C4-2B (cell line): ENCODE results near the gene RTN4.
"Not testable (repeated sequence)": the region's sequence is repeated elsewhere in the genome, so short reads cannot be mapped to it uniquely, and the experiment has no call there.

ENCODE experiments used
- H3K27ac ChIP-seq: fragments of 450-650 bp; 2 replicates; pipeline ENCODE4 v1.5.1; 2017
- CTCF ChIP-seq: fragments of 450-650 bp; conservative IDR thresholded peaks from 2 replicates; pipeline ENCODE4 v1.5.1; 2017; ENCODE audit warnings: mild to moderate bottlenecking
- ZFX ChIP-seq: fragments of 450-650 bp; IDR thresholded peaks from 2 replicates; pipeline ENCODE4 v1.6.1; 2017

The RTN4 gene

GRCh38 chr2:55063226-55063625, 13.0 kb upstream of the RTN4 start:
- no peak overlapping the region for H3K27ac ChIP-seq
- TF ChIP-seq ZFX (no peak), CTCF (no peak)

DNA sequence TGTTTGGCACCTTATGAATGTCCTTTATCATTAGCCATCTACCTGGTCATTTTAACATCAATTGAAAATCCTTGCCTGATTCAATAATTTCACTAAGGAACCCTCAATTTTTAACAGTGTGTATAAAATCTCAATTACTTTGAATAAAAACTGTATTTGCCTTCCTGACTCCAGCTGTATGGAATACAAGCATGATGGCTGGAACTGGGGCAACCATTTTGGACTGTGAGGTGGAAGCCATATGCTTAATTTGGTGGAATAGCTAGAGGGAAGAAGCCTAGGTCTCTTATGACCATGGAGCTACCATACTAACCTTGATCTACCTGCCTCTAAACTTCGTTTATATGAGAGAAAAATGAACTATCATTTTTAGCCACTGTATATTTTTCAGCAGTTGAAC, 12.5 kb upstream of the RTN4 start:
- TF ChIP-seq CTCF (no peak), ZFX (no peak)
- H3K27ac ChIP-seq, result no peak overlapping the region

DNA sequence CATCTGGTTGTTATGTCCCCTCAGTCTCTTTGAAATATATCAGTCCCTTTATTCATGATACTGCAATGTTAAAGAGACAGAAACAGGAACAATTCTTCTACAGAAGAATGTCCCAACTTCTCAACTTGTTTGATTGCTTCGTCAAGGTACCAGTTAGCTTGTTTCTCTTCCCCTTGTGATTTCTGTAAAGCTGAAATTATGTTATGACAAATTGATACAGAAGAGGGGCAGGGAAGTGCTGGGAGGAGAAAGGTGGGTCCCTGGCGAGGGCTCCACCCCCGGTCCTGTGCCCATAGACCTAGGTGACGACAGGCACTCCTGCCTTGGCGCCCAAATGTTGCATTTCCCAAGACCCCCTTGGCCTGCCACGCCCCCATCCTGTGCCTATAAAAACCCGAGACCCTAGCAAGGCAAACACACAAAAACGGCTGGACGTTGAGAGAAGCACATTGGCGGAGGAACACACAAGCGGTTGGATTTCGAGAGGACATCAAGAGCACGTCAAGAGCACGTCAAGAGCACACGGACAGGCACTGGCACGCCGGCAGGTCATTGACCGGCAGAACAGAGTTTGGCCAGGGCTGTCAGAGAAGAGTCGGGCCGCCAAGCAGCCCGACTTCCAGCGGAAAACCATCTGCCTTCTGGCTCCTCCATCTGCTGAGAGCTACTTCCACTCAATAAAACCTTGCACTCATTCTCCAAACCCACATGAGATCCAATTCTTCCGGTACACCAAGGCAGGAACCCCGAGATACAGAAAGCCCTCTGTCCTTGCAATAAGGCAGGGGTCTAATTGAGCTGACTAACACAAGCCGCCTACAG, 11.5 kb upstream of the RTN4 start:
- TF ChIP-seq ZFX, result no peak
- no peak for TF ChIP-seq CTCF
- no peak overlapping the region for H3K27ac ChIP-seq

GRCh38 chr2:55059793-55060192, 9.5 kb upstream of the RTN4 start:
- TF ChIP-seq CTCF (no peak), ZFX (no peak)
- no peak overlapping the region for H3K27ac ChIP-seq

- TF ChIP-seq CTCF, result no peak
- no peak for TF ChIP-seq ZFX
- no peak overlapping the region for H3K27ac ChIP-seq
Observed at GRCh38 chr2:55057474-55057873, 7.2 kb upstream of the RTN4 start.

- TF ChIP-seq CTCF (no peak), ZFX (no peak)
- no peak overlapping the region for H3K27ac ChIP-seq
Observed at GRCh38 chr2:55056024-55056521, 5.8 kb upstream of the RTN4 start.

- no peak overlapping the region for H3K27ac ChIP-seq
- TF ChIP-seq ZFX (no peak), CTCF (no peak)
Observed at GRCh38 chr2:55054106-55054875, 4.0 kb upstream of the RTN4 start.

DNA sequence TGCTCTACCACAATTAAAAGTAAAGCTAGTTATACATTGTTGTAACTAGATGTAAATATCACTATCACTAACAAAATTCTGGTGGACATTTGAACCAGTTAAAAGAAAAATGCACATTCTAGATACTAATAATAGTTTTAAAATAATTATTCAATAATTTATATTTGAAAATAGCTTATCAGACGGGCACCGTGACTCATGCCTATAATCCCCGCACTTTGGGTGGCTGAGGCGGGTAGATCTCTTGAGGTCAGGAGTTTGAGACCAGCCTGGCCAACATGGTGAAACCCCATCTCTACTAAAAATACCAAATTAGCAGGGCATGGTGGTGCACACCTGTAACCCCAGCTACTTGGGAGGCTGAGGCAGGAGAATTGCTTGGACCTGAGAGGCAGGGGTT, 3.0 kb upstream of the RTN4 start:
- not testable (repeated sequence) for H3K27ac ChIP-seq
